ENCODE results near the gene MBNL3.
"Not testable (repeated sequence)": the region's sequence is repeated elsewhere in the genome, so short reads cannot be mapped to it uniquely, and the experiment has no call there.

MBNL3 gene

GRCh38 chrX:132474544-132475248, 14.1 kb downstream of the MBNL3 start:
- no peak for DNase-seq

- DNase-seq, result no peak
Measured at GRCh38 chrX:132472397-132472796, 16.4 kb downstream of the MBNL3 start.

- DNase-seq, result no peak
Measured at GRCh38 chrX:132470831-132471230, 18.0 kb downstream of the MBNL3 start.

GRCh38 chrX:132470179-132470578, 18.7 kb downstream of the MBNL3 start:
- no peak for DNase-seq

- DNase-seq, result no peak
Measured at GRCh38 chrX:132468454-132468853, 20.4 kb downstream of the MBNL3 start.

GRCh38 chrX:132467989-132468388, 20.8 kb downstream of the MBNL3 start:
- DNase-seq, result no peak

GRCh38 chrX:132467026-132467425, 21.8 kb downstream of the MBNL3 start:
- DNase-seq, result no peak

- no peak for DNase-seq
Measured at GRCh38 chrX:132463411-132463810, 25.4 kb downstream of the MBNL3 start.

GRCh38 chrX:132461886-132462285, 27.0 kb downstream of the MBNL3 start:
- no peak for DNase-seq

- DNase-seq, result no peak
Measured at GRCh38 chrX:132452911-132453550, 35.8 kb downstream of the MBNL3 start.

GRCh38 chrX:132445909-132446308, 42.9 kb downstream of the MBNL3 start:
- not testable (repeated sequence) for DNase-seq

GRCh38 chrX:132444936-132445335, 43.9 kb downstream of the MBNL3 start:
- no peak for DNase-seq

GRCh38 chrX:132443196-132444135, 45.4 kb downstream of the MBNL3 start:
- DNase-seq, result no peak

GRCh38 chrX:132442691-132443090, 46.1 kb downstream of the MBNL3 start:
- no peak for DNase-seq

GRCh38 chrX:132435222-132435621, 53.6 kb downstream of the MBNL3 start:
- DNase-seq, result no peak

- no peak for DNase-seq
Measured at GRCh38 chrX:132433551-132433950, 55.3 kb downstream of the MBNL3 start.

GRCh38 chrX:132433001-132433400, 55.8 kb downstream of the MBNL3 start:
- no peak for DNase-seq

GRCh38 chrX:132428896-132429295, 59.9 kb downstream of the MBNL3 start:
- DNase-seq, result no peak

GRCh38 chrX:132426695-132427281, 62.0 kb downstream of the MBNL3 start:
- DNase-seq, result no peak

GRCh38 chrX:132425744-132426318, 63.0 kb downstream of the MBNL3 start:
- no peak for DNase-seq

- no peak for DNase-seq
Measured at GRCh38 chrX:132423323-132423722, 65.5 kb downstream of the MBNL3 start.

GRCh38 chrX:132415012-132415411, 73.8 kb downstream of the MBNL3 start:
- no peak for DNase-seq

- DNase-seq, result no peak
Measured at GRCh38 chrX:132414404-132414803, 74.4 kb downstream of the MBNL3 start.
